Measurements from ENCODE around the gene PSMD5. TPM values are rescaled to one million over a fixed set of nuclear protein-coding genes. Genes with fewer than 3 reads are reported as not detected.

The PSMD5 gene
- polyA plus RNA-seq, 1 donor from 2014 or later, result 11.7 TPM

DNA sequence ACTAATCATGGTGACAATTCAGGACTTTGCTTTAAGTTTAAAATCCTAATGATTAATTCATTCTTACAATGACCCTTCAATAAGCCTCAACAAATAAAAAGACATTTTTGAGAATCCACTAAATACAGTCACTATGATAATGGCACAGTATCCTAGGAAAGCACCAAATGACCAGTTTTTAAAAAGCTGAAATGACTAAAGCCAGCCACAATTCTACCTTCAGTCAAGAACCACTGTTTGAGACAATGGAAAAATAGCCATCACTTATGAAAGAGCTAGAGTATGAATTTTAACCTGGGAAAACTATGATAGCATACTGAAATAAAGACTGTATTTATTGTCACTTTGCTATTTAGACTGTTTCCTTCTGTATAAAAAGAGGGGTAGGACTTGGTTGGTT lies 63.5 kb downstream of the PSMD5 start:
- Histone ChIP-seq H3K9me3 (ENCODE audit: low read length) (no peaks in the 10 kb centered on the region), H3K4me2 (ENCODE audit: low read length) (no peak overlapping the region), H3K36me3 (ENCODE audit: insufficient read depth, low read length) (peaks cover 6% of the 10 kb centered on the region), H3K27ac (ENCODE audit: low read length) (no peak overlapping the region), H3K79me2 (replicated peaks; ENCODE audit: insufficient read depth, low read length) (peaks cover 4% of the 10 kb centered on the region), H3K4me3 (ENCODE audit: low read length) (no peak overlapping the region), H3K9ac (ENCODE audit: low read length) (no peak overlapping the region), H2AFZ (ENCODE audit: low read depth, low read length) (no peak overlapping the region), H4K20me1 (ENCODE audit: insufficient read depth) (no peaks in the 10 kb centered on the region), H3F3A (ENCODE audit: insufficient read depth, low read length, poor library complexity, severe bottlenecking) (no peaks in the 10 kb centered on the region), H3K9me2 (ENCODE audit: insufficient read depth, low read length) (no peaks in the 10 kb centered on the region), H3K27me3 (ENCODE audit: insufficient read depth, low read depth, low read length) (no peaks in the 10 kb centered on the region)
- no peak for TF ChIP-seq TAF1 (IDR thresholded peaks at IDR 0.05; ENCODE audit: low read depth)
- no peak for TF ChIP-seq RAD21 (conservative IDR thresholded peaks at IDR 0.05)
- TF ChIP-seq, protein P1, sequence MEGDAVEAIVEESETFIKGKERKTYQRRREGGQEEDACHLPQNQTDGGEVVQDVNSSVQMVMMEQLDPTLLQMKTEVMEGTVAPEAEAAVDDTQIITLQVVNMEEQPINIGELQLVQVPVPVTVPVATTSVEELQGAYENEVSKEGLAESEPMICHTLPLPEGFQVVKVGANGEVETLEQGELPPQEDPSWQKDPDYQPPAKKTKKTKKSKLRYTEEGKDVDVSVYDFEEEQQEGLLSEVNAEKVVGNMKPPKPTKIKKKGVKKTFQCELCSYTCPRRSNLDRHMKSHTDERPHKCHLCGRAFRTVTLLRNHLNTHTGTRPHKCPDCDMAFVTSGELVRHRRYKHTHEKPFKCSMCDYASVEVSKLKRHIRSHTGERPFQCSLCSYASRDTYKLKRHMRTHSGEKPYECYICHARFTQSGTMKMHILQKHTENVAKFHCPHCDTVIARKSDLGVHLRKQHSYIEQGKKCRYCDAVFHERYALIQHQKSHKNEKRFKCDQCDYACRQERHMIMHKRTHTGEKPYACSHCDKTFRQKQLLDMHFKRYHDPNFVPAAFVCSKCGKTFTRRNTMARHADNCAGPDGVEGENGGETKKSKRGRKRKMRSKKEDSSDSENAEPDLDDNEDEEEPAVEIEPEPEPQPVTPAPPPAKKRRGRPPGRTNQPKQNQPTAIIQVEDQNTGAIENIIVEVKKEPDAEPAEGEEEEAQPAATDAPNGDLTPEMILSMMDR (IDR thresholded peaks at IDR 0.05; ENCODE audit: poor library complexity, severe bottlenecking), result no peak
- no peak for TF ChIP-seq MXI1 (conservative IDR thresholded peaks at IDR 0.05; ENCODE audit: poor library complexity, severe bottlenecking)
- TF ChIP-seq EZH2 (IDR thresholded peaks at IDR 0.05; ENCODE audit: borderline replicate concordance, insufficient read depth, low read length, poor library complexity, severe bottlenecking), result no peak
- TF ChIP-seq SMC3 (conservative IDR thresholded peaks at IDR 0.05; ENCODE audit: poor library complexity), result no peak
- no peak for TF ChIP-seq REST (IDR thresholded peaks at IDR 0.05; ENCODE audit: borderline replicate concordance)
- no peak for TF ChIP-seq EP300 (conservative IDR thresholded peaks at IDR 0.05; ENCODE audit: poor library complexity, severe bottlenecking)
- no peak for TF ChIP-seq POLR2AphosphoS5 (IDR thresholded peaks at IDR 0.05)

- no peak overlapping the region for H2AFZ ChIP-seq (ENCODE audit: low read depth, low read length)
- no peaks in the 10 kb centered on the region for H3K27me3 ChIP-seq (ENCODE audit: insufficient read depth, low read depth, low read length)
- no peak overlapping the region for H3K27ac ChIP-seq (ENCODE audit: low read length)
- no peaks in the 10 kb centered on the region for H3F3A ChIP-seq (ENCODE audit: insufficient read depth, low read length, poor library complexity, severe bottlenecking)
- H3K9me2 ChIP-seq (ENCODE audit: insufficient read depth, low read length), result no peaks in the 10 kb centered on the region
- H3K4me2 ChIP-seq (ENCODE audit: low read length), result no peak overlapping the region
- no peaks in the 10 kb centered on the region for H4K20me1 ChIP-seq (ENCODE audit: insufficient read depth)
- H3K9me3 ChIP-seq (ENCODE audit: low read length), result no peaks in the 10 kb centered on the region
- no peak overlapping the region for H3K9ac ChIP-seq (ENCODE audit: low read length)
- H3K79me2 ChIP-seq (replicated peaks; ENCODE audit: insufficient read depth, low read length), result peaks cover 4% of the 10 kb centered on the region
- H3K36me3 ChIP-seq (ENCODE audit: insufficient read depth, low read length), result peaks cover 6% of the 10 kb centered on the region
- TF ChIP-seq RAD21 (conservative IDR thresholded peaks at IDR 0.05), result no peak
- TF ChIP-seq REST (IDR thresholded peaks at IDR 0.05; ENCODE audit: borderline replicate concordance), result no peak
- TF ChIP-seq SMC3 (conservative IDR thresholded peaks at IDR 0.05; ENCODE audit: poor library complexity), result no peak
- TF ChIP-seq, protein P1 (IDR thresholded peaks at IDR 0.05; ENCODE audit: poor library complexity, severe bottlenecking), result no peak
- no peak for TF ChIP-seq EZH2 (IDR thresholded peaks at IDR 0.05; ENCODE audit: borderline replicate concordance, insufficient read depth, low read length, poor library complexity, severe bottlenecking)
- no peak for TF ChIP-seq TAF1 (IDR thresholded peaks at IDR 0.05; ENCODE audit: low read depth)
- no peak for TF ChIP-seq MXI1 (conservative IDR thresholded peaks at IDR 0.05; ENCODE audit: poor library complexity, severe bottlenecking)
- no peak for TF ChIP-seq POLR2AphosphoS5 (IDR thresholded peaks at IDR 0.05)
- TF ChIP-seq EP300 (conservative IDR thresholded peaks at IDR 0.05; ENCODE audit: poor library complexity, severe bottlenecking), result no peak
- H3K4me3 ChIP-seq (ENCODE audit: low read length), result no peak overlapping the region
Observed at GRCh38 chr9:120778758-120779157, 64.0 kb downstream of the PSMD5 start.
